Activated CD4-positive, alpha-beta T cell treated with anti-CD3 and anti-CD28 coated beads, Interleukin-2, amount 50 U/mL, for 1 hour (primary cell): ENCODE measurements around the gene ENTPD8.
"Not testable (repeated sequence)": the region's sequence is repeated elsewhere in the genome, so short reads cannot be mapped to it uniquely, and the experiment has no call there.

Experiments used
- DNase-seq: peaks from one replicate; pipeline ENCODE4 v3.0.0-alpha.2; 2020

ENTPD8 gene

DNA sequence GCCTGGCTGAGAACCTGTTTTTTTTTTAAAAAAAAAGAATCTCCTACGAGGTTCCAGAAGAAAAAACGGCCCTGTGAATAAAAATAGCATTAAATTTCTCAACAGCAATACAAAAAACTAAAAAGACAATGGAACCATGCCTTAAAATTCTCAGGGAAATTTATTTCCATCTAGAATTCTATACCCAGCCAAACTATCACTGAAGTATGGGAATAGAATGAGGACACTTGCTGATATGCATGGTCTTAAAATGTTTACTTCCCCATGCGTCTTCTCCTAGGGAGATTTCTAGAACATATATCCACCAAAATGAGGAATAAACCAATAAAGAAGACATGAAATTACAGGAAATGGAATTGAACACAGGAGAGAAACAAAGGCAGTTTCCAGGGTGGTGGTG, 34.5 kb upstream of the ENTPD8 start:
- no peak for DNase-seq

- no peak for DNase-seq
These were observed 33.1 kb upstream of the ENTPD8 start for GRCh38 chr9:137474271-137474670.

GRCh38 chr9:137470785-137471184, 29.6 kb upstream of the ENTPD8 start:
- DNase-seq: no peak

GRCh38 chr9:137467896-137468295, 26.7 kb upstream of the ENTPD8 start:
- DNase-seq: no peak

- no peak for DNase-seq
These were observed 26.0 kb upstream of the ENTPD8 start for GRCh38 chr9:137467161-137467581.

DNA sequence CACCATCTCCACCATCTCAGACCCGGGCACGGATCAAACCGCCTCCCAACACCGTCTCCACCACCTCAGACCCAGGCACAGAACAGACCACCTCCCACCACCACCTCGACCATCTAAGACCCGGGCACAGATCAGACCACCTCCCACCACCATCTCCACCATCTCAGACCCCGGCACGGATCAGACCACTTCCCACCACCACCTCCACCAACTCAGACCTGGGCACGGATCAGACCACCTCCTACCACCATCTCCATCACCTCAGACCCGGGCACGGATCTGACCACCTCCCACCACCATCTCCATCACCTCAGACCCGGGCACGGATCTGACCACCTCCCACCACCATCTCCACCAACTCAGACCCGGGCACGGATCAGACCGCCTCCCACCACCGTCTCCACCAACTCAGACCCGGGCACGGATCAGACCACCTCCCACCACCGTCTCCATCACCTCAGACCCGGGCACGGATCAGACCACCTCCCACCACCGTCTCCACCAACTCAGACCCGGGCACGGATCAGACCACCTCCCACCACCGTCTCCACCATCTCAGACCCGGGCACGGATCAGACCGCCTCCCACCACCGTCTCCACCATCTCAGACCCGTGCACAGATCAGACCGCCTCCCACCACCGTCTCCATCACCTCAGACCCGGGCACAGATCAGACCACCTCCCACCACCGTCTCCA, 25.4 kb upstream of the ENTPD8 start:
- DNase-seq: not testable (repeated sequence)

GRCh38 chr9:137465720-137466388, 24.7 kb upstream of the ENTPD8 start:
- DNase-seq: no peak

- DNase-seq: no peak
These were observed 24.0 kb upstream of the ENTPD8 start for GRCh38 chr9:137465000-137465719.

DNA sequence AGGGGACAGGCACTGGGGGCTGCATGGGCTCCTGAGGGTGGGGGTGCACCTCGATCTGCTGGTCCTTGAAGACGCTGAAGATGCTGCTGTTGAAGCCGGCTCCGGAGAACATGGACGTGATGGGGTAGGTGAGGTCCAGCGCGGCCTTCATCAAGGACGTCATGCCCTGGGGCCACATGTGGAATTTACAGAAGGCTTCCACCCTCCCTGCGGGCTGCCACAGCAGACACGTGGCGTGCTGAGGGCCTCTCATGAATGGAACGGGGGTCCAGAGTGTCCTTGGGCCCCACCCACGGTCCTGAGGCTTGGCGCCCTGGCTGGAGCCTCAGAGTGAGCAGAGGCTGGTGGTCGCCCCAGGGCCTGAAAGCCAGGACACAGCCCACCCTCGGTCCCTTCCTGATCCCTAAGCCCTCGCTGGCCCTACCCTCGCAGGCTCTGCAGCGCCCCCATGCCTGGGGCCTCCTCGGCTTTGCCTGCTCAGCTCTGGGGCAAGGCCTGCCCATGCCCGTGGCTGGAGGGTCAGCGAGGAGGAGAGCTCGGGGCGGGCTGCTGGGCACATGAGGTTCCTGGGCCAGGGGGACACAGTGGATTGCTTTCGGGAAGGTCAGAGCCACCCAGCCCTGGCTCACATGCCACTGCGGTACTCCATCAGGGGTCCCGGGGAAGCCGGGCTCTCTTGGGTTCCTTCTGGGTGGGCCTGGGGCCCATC, 23.3 kb upstream of the ENTPD8 start:
- no peak for DNase-seq

GRCh38 chr9:137463931-137464290, 22.8 kb upstream of the ENTPD8 start:
- no peak for DNase-seq

GRCh38 chr9:137462986-137463930, 22.1 kb upstream of the ENTPD8 start:
- no peak for DNase-seq

DNA sequence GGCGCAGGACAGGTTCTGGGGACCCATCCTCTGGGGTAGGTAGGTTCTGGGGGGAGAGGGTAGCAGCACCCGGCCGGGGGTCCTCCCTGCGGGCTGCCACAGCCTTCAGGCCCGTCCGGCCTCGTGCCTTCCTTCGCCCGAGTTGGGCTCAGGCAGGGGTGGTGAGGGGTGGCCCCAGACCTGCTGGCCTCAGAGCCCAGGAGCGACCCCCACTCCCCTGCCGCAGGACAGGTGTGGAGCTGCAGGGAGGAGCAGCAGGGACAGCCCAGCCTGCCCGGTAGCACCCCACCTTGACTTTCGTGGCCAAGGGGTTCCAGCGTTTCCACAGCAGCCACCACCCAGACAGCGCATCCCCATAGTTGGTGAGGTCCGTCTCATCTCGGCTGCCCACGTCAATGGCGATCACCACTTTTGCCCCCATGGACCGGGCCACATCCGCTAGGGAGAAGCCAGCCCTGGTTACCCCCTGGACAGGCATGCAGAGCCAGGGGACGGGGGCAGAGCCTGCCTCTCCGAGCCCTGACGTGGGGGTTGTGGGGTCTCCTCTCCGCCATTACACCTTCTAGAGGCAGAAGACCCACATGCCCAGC, 21.3 kb upstream of the ENTPD8 start:
- DNase-seq: no peak

DNA sequence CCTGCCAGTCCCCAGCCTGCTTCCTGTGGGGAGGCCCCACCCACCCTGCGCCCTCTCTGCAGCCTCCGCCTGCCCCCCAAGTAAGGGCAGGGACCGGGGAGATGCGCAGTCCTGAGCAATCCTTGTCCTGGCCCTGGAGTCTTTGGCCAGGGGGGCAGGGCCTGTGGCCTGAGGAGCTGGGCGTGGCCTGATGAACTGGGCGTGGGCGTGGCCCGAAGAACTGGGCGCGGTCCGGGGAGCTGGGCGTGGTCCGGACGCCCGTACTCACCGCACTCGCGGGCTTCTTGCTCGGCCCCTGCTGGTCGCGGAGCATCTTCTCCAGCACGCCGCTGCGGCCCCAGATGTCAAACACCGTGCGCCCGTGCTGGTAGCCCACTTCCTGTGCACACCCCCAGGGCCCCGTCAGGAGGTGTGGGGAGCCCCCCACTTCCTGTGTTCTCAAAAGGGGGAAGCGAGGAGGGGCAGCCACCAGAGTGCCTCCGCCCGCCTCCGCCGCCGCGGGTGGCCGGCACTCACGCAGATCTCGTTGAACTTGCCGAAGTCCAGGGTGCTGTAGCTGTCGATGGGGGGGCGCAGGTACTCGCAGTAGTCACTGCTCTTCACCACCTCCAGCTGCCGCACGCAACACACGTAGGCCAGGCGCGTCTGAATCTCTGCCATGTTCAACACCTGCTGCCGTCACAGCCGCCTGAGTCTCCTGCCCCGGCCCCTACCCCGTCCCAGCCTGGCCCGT, 20.7 kb upstream of the ENTPD8 start:
- peak; percentile 59 for DNase-seq

DNA sequence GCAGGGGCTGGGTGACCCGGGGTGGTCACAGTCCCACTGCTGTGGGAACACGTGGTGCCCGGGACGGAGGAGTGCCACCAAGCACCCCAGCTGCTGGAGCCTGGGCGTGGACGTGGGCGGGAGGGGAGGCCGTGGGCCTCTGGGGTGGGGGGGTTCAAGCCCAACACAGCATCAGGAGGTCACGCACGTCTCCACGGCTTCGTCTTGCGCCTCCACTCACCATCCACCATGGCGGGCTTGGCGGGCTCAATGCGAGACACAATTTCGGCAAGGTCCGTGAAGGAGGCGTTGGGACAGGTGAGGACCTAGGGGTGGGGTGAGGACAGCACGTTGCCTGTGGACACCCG, 20.1 kb upstream of the ENTPD8 start:
- no peak for DNase-seq

DNA sequence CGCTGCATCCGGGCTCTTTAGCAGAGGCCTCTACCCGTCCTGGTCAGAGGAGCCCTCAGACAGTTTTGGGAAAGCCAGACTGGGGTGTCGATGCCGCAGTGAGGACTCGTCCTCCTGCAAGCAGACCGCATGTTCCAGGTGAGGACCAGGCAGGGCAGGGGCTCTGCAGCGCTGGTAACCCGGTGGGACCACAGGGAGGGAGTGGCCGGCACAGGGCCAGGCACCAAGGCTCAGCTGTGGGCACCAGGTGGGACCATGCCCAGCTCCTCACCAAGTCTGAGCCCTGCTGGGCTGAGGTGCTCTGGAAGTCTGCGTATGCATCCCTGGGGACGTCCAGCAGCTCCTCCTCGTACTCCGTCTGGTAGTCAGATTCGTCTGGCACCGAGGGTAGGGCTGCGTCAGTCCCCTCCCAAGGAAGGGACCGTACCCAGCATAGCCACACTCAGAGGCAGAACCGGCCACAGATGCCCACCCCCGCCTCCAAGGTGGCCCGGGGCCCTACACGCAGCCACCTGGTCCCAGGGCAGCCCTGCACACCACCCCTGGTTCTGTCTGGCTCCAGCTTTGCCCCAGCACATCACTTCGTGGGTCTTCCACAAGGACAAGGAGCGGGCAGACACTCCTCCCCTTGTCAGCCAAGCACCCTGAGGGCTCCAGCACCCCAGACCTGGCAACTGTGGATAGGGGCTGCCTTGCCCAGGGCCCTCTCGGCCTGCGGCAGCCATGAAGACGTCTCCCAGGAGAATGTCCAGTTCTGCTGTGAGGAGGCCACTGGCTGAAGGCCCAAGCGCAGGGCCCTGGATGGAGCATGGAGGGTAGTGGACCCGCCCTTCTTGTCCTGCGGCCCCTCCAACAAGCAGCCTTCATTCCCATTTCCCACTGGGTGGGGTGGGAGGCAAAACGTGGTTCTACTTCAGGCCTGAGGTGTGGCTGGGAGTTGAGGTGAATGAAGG, 19.5 kb upstream of the ENTPD8 start:
- no peak for DNase-seq

DNA sequence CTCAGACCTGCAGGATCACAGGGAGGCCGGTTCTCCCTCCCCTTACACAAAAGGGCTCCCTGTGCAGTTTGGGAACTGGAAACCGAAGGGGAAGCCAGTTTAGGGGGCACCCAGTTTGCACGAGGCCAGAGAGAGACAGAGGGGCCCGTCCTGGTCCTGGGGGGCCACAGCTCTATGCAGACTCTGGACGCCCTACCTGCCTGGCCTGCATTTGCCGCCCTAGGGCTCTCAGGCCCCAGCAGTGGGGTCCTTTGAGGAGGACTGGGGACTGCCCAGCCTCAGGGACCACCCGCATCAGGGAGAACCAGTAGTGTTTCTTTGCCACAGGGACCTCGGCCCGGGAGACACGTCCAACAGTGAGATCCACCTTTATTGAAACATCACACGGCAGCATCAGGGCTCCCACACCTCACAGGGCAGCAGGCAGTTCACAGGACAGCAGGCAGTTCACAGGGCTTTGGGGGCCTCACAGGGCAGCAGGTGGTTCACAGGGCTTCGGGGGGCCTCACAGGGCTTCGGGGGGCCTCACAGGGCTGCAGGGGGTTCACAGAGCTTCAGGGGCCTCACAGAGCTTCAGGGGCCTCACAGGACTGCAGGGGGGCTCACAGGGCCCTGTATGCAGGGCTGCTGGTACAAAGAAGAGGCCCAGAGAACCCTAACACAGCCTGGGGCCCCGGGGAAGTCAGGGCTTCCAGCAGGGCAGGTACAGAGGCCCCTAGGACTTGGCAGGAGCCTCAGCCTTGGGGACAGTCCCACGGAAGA, 18.6 kb upstream of the ENTPD8 start:
- no peak for DNase-seq

DNA sequence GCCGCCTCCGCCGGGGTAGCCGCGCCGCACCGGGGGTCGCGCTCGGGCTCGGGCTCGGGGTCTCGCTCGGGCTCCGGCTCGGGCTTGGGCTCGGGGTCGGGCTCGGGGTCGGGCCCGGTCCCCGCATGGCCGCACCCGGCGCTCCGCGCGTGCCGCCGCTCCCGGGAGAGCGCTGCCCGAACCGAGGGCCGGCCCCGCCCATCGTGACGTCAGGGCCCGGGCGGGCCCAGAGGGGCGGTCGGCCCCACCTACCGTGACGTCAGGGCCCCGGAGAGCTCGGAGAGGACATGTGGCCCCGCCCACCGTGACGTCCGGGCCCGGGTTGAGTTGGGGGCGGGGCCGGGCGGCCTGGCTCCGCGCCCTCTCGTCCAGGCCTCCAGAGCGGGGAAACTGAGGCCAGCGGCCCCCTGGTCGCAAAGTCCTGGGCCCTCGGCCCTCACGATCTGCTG, 18.0 kb upstream of the ENTPD8 start, which contains the start of gene NSMF:
Gene NSMF, minus strand, starts transcription at position 183 of the 449 bp plus-strand sequence. CDS start 232 bp downstream, outside the sequence.
- DNase-seq: peak; percentile 95

DNA sequence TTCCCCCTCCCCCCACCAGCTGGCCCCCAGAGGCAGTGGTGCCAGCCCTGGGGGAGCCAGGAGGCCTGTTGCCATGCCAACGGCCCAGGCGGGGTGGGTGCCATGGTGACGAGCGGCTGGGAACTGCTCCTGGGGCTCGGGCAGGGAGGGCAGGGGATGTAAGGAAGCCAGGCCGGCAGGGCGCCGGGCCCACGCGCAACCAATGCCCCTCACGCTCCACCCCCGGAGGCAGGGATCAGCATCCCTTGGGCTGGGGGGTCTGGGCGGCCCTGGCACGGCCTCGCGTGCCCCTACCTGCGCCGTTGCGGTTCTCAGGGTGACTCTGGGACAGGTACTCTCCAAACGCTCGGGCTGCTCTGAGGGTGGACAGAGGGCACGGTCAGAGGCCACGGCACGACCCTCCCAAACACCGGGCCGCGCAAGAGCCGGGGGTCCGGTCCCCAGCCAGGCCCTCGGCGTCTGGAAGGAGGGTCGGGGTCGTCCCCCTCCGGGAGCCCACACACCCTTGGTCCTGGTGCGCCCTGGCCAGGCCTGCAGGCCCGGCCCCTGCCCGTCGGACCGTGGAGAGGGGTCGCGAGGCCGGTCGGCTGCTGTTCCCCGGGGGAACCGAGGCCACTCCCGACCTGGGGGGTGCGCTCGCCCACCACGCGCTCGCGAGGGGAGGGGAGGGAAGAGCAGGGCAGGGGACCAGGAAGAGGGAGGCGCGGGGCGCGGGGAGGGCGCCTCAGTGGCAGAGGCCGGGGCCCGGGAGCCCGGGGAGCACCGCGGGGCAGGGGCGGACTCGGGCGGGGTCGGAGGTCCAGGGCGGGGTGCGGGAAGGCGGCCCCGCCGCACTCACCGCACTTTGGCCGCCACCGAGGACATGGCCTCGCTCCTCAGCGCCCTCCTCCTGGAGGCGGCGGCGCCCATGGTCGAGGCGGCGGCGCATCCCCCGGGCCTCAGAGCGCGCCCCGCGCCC, 17.3 kb upstream of the ENTPD8 start:
- DNase-seq: no peak
